H9 (cell line): ENCODE results near the gene LRRC8B. TPM values are rescaled to one million over a fixed set of nuclear protein-coding genes. Genes with fewer than 3 reads are reported as not detected.

ENCODE experiments used
- DNase-seq: peaks from one replicate; pipeline ENCODE4 v3.0.0-alpha.2; 2017
- H2AFZ ChIP-seq: one replicate; pipeline ENCODE4 v1.6.1; 2013; ENCODE audit warnings: mild to moderate bottlenecking, low read length, control low read depth, moderate library complexity
- H2AK5ac ChIP-seq: 2 replicates; pipeline ENCODE4 v1.6.1; 2013; ENCODE audit warnings: low read length, control low read depth, mixed read lengths; ENCODE audit not compliant: insufficient read length
- H2BK120ac ChIP-seq: one replicate; pipeline ENCODE4 v1.6.1; 2013; ENCODE audit warnings: low read depth, mild to moderate bottlenecking, low read length, control low read depth, inconsistent platforms; ENCODE audit not compliant: poor library complexity, severe bottlenecking
- H2BK12ac ChIP-seq: 2 replicates; pipeline ENCODE4 v1.6.1; 2013; ENCODE audit warnings: low read length, control low read depth, mixed read lengths, low read depth; ENCODE audit not compliant: insufficient read length
- H2BK15ac ChIP-seq: 2 replicates; pipeline ENCODE4 v1.6.1; 2013; ENCODE audit warnings: low read depth, low read length, control low read depth
- H2BK20ac ChIP-seq: one replicate; pipeline ENCODE4 v1.6.1; 2013; ENCODE audit warnings: low read depth, mild to moderate bottlenecking, low read length, control low read depth, inconsistent platforms; ENCODE audit not compliant: poor library complexity, severe bottlenecking
- H2BK5ac ChIP-seq: 2 replicates; pipeline ENCODE4 v1.6.1; 2013; ENCODE audit warnings: low read length, control low read depth, mixed read lengths; ENCODE audit not compliant: insufficient read length
- H3K14ac ChIP-seq: 2 replicates; pipeline ENCODE4 v1.6.1; 2013; ENCODE audit warnings: low read length, control low read depth; ENCODE audit not compliant: insufficient read depth
- H3K18ac ChIP-seq: 2 replicates; pipeline ENCODE4 v1.6.1; 2013; ENCODE audit warnings: low read depth, mild to moderate bottlenecking, mixed read lengths, low read length, control low read depth; ENCODE audit not compliant: insufficient read length
- H3K23ac ChIP-seq: 2 replicates; pipeline ENCODE4 v1.6.1; 2013; ENCODE audit warnings: low read length, control low read depth, mixed read lengths, low read depth; ENCODE audit not compliant: insufficient read length
- H3K23me2 ChIP-seq: 2 replicates; pipeline ENCODE4 v1.6.1; 2013; ENCODE audit warnings: low read depth, mild to moderate bottlenecking, mixed read lengths, low read length, control low read depth; ENCODE audit not compliant: insufficient read length, poor library complexity, severe bottlenecking
- H3K27ac ChIP-seq: 2 replicates; pipeline ENCODE4 v1.5.1; 2013; ENCODE audit warnings: low read length, control low read depth, mixed read lengths, low read depth; ENCODE audit not compliant: insufficient read length
- H3K27me3 ChIP-seq: 2 replicates; pipeline ENCODE4 v1.6.1; 2013; ENCODE audit warnings: low read length, control low read depth, inconsistent platforms; ENCODE audit not compliant: insufficient read depth
- H3K4ac ChIP-seq: 2 replicates; pipeline ENCODE4 v1.6.1; 2013; ENCODE audit warnings: low read depth, mild to moderate bottlenecking, control low read depth, inconsistent platforms, low read length, moderate library complexity
- H3K4me1 ChIP-seq: 2 replicates; pipeline ENCODE4 v1.6.1; 2013; ENCODE audit warnings: low read length, control low read depth, inconsistent platforms; ENCODE audit not compliant: insufficient read depth
- H3K4me2 ChIP-seq: 2 replicates; pipeline ENCODE4 v1.6.1; 2013; ENCODE audit warnings: low read length, control low read depth, mixed read lengths; ENCODE audit not compliant: insufficient read length, insufficient read depth
- H3K56ac ChIP-seq: 2 replicates; pipeline ENCODE4 v1.6.1; 2013; ENCODE audit warnings: low read depth, mild to moderate bottlenecking, mixed read lengths, low read length, control low read depth; ENCODE audit not compliant: insufficient read length
- H3K79me1 ChIP-seq: 2 replicates; pipeline ENCODE4 v1.6.1; 2013; ENCODE audit warnings: low read depth, mild to moderate bottlenecking, moderate library complexity, low read length, control low read depth, inconsistent platforms; ENCODE audit not compliant: insufficient read depth, poor library complexity, severe bottlenecking
- H3K79me2 ChIP-seq: 2 replicates; pipeline ENCODE4 v1.6.1; 2013; ENCODE audit warnings: low read length, control low read depth, inconsistent platforms; ENCODE audit not compliant: insufficient read depth
- H3K9ac ChIP-seq: 2 replicates; pipeline ENCODE4 v1.6.1; 2013; ENCODE audit warnings: low read length, control low read depth, mixed read lengths; ENCODE audit not compliant: insufficient read length; ENCODE audit errors: extremely low read depth
- H3K9me3 ChIP-seq: one replicate; pipeline ENCODE4 v1.6.1; 2013; ENCODE audit warnings: low read depth, low read length, inconsistent platforms; ENCODE audit not compliant: control insufficient read depth
- H3T11ph ChIP-seq: one replicate; pipeline ENCODE4 v1.6.1; 2013; ENCODE audit warnings: mild to moderate bottlenecking, low read length, control low read depth, inconsistent platforms
- H4K20me1 ChIP-seq: one replicate; pipeline ENCODE4 v1.6.1; 2013; ENCODE audit not compliant: control insufficient read depth, insufficient read length, insufficient read depth
- H4K5ac ChIP-seq: 2 replicates; pipeline ENCODE4 v1.6.1; 2013; ENCODE audit warnings: low read depth, mild to moderate bottlenecking, mixed read lengths, low read length, control low read depth; ENCODE audit not compliant: insufficient read length
- H4K8ac ChIP-seq: replicated peaks from 2 replicates; pipeline ENCODE4 v1.6.1; 2013; ENCODE audit warnings: low read length, control low read depth, mixed read lengths, low read depth; ENCODE audit not compliant: insufficient read length
- H4K91ac ChIP-seq: 2 replicates; pipeline ENCODE4 v1.6.1; 2013; ENCODE audit warnings: low read depth, mild to moderate bottlenecking, moderate library complexity, mixed read lengths, low read length, control low read depth; ENCODE audit not compliant: insufficient read length
- H3K27ac Mint-ChIP-seq, 3 experiments: 2 replicates in 2 of 3; 3 replicates in 1 of 3; pipeline ENCODE4 v1.8.0; 2020 to 2021; ENCODE audit warnings: mixed read lengths in 3 of 3, mild to moderate bottlenecking in 1 of 3, moderate library complexity in 1 of 3
- H3K27me3 Mint-ChIP-seq: 2 replicates; pipeline ENCODE4 v1.8.0; 2021; ENCODE audit warnings: low read depth, mild to moderate bottlenecking, moderate library complexity, mixed read lengths
- H3K36me3 Mint-ChIP-seq, 3 experiments: 2 replicates in 2 of 3; 3 replicates in 1 of 3; pipeline ENCODE4 v1.8.0; 2020 to 2021; ENCODE audit warnings: low read depth in 3 of 3, mixed read lengths in 3 of 3; ENCODE audit not compliant: insufficient read depth in 1 of 3
- H3K4me1 Mint-ChIP-seq, 2 experiments: 2 replicates each; pipeline ENCODE4 v1.8.0; 2020; ENCODE audit warnings: mixed read lengths in 2 of 2
- H3K4me3 Mint-ChIP-seq, 2 experiments: 2 replicates in 1 of 2; 3 replicates in 1 of 2; pipeline ENCODE4 v1.8.0; 2020 to 2021; ENCODE audit warnings: mild to moderate bottlenecking in 2 of 2, mixed read lengths in 2 of 2, moderate library complexity in 1 of 2
- H3K9me3 Mint-ChIP-seq, 2 experiments: 2 replicates in 1 of 2; 3 replicates in 1 of 2; pipeline ENCODE4 v1.8.0; 2020; ENCODE audit warnings: mild to moderate bottlenecking in 2 of 2, mixed read lengths in 2 of 2, moderate library complexity in 1 of 2
- total RNA-seq: library from RNA; stranded (reverse); gene quantifications from 2 replicates; pipeline ENCODE4 v1.2.1, GENCODE V29; 2021
- TF ChIP-seq, protein P1 (sequence below): fragments of 200-600 bp; sonication (generic); conservative IDR thresholded peaks from 3 replicates; pipeline ENCODE4 v1.8.0; 2021; ENCODE audit warnings: antibody characterized with exemption, mild to moderate bottlenecking

The LRRC8B gene
- total RNA-seq, 1 experiment from 2014 or later = 33.2 TPM

GRCh38 chr1:89528382-89528780 lies 3.8 kb downstream of the LRRC8B start:
- Mint-ChIP-seq H3K36me3 (peaks cover 8 to 15% (median 12%) of the 10 kb centered on the region in 3 experiments; a peak in 5 of 7 replicates), H3K4me1 (peaks cover 39 to 45% of the 10 kb centered on the region in 2 experiments), H3K27ac (no peak overlapping the region), H3K9me3 (no peaks in the 10 kb centered on the region; a peak in 1 of 5 replicates), H3K27me3 (no peaks in the 10 kb centered on the region), H3K4me3 (no peak overlapping the region)
- H3K4me2 ChIP-seq = no peak overlapping the region
- H2BK15ac ChIP-seq = no peak overlapping the region
- H3K27ac ChIP-seq = no peak overlapping the region
- no peak overlapping the region for H3K56ac ChIP-seq
- peaks cover 8% of the 10 kb centered on the region for H3K23me2 ChIP-seq
- no peak overlapping the region for H4K8ac ChIP-seq
- H4K91ac ChIP-seq = no peak overlapping the region
- H4K20me1 ChIP-seq = no peaks in the 10 kb centered on the region
- no peaks in the 10 kb centered on the region for H3K27me3 ChIP-seq
- no peak overlapping the region for H2BK12ac ChIP-seq
- H2BK20ac ChIP-seq = no peak overlapping the region
- no peak overlapping the region for H4K5ac ChIP-seq
- H3K4ac ChIP-seq = no peak overlapping the region
- H3K4me1 ChIP-seq = peaks cover 10% of the 10 kb centered on the region; the same call in 1 of the 2 replicates
- TF ChIP-seq, protein P1, sequence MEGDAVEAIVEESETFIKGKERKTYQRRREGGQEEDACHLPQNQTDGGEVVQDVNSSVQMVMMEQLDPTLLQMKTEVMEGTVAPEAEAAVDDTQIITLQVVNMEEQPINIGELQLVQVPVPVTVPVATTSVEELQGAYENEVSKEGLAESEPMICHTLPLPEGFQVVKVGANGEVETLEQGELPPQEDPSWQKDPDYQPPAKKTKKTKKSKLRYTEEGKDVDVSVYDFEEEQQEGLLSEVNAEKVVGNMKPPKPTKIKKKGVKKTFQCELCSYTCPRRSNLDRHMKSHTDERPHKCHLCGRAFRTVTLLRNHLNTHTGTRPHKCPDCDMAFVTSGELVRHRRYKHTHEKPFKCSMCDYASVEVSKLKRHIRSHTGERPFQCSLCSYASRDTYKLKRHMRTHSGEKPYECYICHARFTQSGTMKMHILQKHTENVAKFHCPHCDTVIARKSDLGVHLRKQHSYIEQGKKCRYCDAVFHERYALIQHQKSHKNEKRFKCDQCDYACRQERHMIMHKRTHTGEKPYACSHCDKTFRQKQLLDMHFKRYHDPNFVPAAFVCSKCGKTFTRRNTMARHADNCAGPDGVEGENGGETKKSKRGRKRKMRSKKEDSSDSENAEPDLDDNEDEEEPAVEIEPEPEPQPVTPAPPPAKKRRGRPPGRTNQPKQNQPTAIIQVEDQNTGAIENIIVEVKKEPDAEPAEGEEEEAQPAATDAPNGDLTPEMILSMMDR = no peak
- H3K9ac ChIP-seq = no peak overlapping the region
- no peak for DNase-seq
- no peak overlapping the region for H2AFZ ChIP-seq
- no peak overlapping the region for H2BK5ac ChIP-seq
- H3K14ac ChIP-seq = no peak overlapping the region
- no peak overlapping the region for H2BK120ac ChIP-seq
- H3K18ac ChIP-seq = no peak overlapping the region
- H2AK5ac ChIP-seq = no peak overlapping the region
- H3K9me3 ChIP-seq = no peaks in the 10 kb centered on the region
- H3K79me1 ChIP-seq = no peaks in the 10 kb centered on the region
- H3K79me2 ChIP-seq = peaks cover 27% of the 10 kb centered on the region; the same call in 1 of the 2 replicates
- no peak overlapping the region for H3T11ph ChIP-seq
- no peak overlapping the region for H3K23ac ChIP-seq
